Right kidney (tissue), 1 donor: ENCODE measurements around the gene FUCA1.
A peak's percentile ranks its signal among the peaks of the same experiment; 100 is the strongest.
"Not testable (repeated sequence)": the region's sequence is repeated elsewhere in the genome, so short reads cannot be mapped to it uniquely, and the experiment has no call there.

Experiments
- DNase-seq: peaks from one replicate; pipeline ENCODE4 v3.0.0-alpha.2; 2016

Gene FUCA1

DNA sequence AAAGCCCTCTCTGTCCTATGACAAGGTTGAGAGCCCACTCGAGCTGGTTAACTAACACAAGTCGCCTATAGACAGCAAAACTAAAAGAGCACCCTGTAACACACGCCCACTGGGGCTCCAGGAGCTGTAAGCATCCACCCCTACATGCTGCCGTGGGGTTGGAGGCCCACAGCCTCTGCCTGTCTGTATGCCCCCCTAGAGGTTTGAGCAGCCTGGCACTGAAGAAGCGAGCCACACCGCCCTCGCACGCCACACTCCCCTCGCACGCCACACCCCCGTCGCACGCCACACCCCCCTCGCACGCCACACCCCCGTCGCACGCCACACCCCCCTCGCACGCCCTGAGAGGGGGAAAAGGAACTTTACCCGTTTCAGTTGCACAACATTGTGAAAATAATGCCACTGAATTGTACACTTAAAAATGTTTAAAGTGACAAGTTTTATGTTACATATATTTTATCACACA is 29.7 kb downstream of the FUCA1 start:
- DNase-seq = peak; percentile 68

DNA sequence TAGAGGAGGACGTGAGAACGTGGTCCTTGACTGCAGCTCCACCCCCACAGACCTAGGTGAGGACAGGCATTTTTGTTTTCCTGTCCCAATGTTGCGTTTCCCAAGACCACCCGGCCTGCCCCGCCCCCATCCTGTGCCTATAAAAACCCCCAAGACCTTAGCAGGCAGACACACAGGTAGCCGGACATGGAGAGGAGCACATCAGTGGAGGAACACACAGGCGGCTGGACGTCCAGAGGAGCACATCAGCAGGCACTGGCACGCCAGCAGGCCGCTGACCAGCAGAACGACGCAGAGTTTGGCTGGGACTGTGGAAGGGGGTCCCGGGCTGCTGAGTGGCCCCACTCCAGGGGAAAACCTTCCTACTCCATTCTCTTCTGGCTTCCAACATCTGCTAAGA is 30.2 kb downstream of the FUCA1 start:
- no peak for DNase-seq

DNA sequence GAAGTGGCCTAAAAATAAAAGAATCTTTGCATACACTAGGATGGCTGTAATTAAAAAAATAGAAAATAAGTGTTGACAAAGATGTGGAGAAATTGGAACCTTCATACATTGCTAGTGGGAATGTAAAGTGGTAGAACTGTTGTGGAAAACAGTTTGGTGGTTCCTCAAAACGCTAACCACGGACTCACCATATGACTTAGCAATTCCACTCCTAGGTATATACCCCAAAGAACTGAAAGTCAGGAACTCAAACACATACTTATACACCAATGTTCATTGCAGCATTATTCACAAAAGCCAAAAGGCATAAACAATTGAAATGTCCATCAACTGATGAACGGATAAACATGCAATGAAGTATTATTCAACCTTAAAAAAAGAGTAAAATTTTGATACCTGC is 32.1 kb downstream of the FUCA1 start:
- no peak for DNase-seq

DNA sequence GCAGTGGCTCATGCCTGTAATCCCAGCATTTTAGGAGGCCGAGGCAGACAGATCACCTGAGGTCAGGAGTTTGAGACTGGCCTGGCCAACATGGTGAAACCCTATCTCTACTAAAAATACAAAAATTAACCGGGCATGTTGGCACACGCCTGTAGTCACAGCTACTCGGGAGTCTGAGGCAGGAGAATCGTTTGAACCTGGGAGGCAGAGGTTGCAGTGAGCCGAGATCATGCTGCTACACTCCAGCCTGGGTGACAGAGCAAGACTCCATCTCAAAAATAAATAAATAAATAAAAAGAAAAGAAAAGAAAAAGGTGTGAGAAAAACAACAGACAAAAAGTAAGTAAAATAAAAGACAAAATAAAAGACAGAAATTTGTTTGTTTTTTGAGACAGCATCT is 33.9 kb downstream of the FUCA1 start:
- not testable (repeated sequence) for DNase-seq

DNA sequence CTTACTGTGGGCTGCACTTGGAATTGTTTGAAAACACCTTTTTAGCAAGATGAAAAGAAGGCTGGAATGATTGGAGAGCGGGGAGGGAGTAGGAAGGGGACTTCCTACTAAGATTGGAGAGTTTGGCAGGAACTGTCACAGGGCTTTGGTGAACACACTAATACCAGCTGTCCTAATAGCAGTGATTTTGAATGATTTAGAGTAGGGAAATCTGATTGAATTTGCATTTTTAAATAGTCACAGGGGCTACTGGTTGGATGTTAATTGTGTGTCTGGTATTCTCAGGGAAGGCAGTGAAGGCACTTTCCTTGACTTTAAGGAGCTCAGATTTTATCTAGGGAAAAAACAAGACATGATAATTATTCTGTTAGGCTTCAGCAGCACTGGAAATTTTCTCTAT is 40.4 kb downstream of the FUCA1 start:
- DNase-seq = no peak

GRCh38 chr1:23826590-23826989 is 41.5 kb downstream of the FUCA1 start:
- DNase-seq = not testable (repeated sequence)

GRCh38 chr1:23825762-23826522 is 42.1 kb downstream of the FUCA1 start:
- DNase-seq = peak; percentile 30

- DNase-seq = peak; percentile 87
These were observed 42.9 kb downstream of the FUCA1 start, which contains the start of gene HMGCL for GRCh38 chr1:23825076-23825761. TSS of gene HMGCL (minus strand) at chr1:23825429. CDS start at chr1:23825415, 14 bp downstream.

DNA sequence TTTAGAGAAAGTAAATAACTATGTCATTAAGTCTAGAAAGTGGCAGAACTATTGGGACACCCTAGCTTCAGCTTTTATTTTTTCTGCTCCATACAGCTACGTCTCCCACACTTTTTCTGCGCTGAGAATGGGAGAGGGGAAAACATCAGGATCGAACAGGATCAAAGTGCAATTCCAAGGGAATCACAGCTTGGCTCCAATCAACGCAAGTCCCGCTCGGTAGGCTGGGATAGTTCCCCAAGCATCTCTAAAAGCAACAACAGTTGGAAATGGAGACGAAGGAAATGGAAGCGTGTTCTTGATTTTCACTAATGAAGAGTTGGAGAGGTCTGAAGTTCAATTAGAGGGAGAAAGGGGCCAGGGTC is 43.4 kb downstream of the FUCA1 start:
- DNase-seq = no peak

GRCh38 chr1:23823767-23824166 is 44.3 kb downstream of the FUCA1 start:
- DNase-seq = no peak

DNA sequence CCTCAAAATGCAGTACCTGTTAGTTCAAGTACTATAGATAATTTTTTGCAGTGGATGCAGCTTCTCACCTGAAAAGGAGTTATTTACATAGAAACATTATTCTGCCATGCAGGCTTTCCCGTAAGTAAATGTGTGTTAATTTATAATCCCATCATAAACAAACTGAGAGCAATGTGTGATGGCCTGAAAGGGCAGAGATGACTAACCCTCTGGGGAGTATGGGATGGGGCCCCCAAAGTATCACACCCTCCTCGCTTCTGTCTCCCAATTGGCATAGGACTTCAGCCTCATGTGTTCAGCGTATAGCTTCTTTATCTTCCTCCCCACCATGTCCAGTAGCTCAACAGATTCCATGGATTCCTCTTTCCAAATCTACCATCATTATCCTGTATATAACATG is 50.5 kb downstream of the FUCA1 start:
- DNase-seq = no peak

DNA sequence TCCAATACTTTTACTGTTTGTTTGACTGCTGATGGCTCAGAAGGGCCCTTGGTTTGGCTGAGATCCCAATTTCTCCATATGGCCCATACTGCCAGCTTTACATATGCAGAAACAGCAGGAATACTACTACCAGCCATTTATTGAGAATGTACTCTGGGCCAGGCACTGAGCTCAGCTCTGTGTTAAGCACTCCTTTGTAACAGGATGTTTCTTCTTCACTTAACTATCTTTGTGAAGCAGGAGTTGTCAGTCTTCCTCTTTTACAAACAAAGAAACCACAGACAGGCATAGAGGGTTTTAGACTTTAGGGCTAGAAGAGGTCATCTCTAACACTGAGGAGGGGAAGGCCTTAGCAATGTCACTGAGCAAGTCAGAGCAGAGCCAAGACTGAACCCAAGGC is 51.2 kb downstream of the FUCA1 start:
- DNase-seq = no peak

DNA sequence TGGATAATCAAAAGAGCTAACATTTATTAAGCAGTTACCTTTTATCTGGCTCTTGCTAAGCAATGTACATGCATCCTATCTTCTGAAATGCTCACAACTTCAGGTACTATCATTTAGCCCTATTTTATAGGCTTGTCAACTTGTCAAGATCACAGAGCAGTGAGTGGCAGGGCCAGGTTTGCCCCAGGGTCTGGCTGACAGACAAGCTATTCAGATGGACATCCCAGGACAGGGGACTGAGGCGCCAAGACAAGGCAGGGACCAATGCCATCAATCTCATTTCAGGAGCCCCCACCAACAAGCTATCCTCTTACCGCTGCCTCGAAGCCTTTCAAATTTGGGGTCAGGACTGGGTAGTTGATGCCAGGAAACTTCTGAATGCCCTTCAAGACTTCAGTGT is 51.7 kb downstream of the FUCA1 start:
- DNase-seq = no peak

- no peak for DNase-seq
These were observed 54.1 kb downstream of the FUCA1 start for GRCh38 chr1:23814016-23814415.

- no peak for DNase-seq
These were observed 57.1 kb downstream of the FUCA1 start for GRCh38 chr1:23810818-23811540.

GRCh38 chr1:23809751-23810171 is 58.3 kb downstream of the FUCA1 start:
- no peak for DNase-seq

DNA sequence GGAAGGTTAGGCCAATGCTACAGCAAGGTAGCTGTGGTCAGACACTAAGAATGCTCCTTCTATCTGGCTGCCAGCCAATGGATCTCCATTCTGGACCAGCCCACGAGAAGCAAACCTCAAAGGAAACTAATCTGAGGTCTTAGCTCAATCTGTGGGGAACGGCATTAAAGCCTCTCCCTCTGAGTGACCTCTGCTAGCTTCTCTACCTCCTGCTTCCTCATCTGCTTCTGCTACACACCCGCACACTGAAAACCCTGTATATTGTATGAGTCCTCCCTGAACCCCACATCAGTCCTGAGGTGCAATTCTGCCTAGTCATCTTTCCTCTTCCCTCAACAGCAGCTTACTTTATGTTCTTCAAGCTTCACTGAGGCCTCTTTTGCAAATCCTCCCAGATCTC is 60.6 kb downstream of the FUCA1 start:
- DNase-seq = no peak

DNA sequence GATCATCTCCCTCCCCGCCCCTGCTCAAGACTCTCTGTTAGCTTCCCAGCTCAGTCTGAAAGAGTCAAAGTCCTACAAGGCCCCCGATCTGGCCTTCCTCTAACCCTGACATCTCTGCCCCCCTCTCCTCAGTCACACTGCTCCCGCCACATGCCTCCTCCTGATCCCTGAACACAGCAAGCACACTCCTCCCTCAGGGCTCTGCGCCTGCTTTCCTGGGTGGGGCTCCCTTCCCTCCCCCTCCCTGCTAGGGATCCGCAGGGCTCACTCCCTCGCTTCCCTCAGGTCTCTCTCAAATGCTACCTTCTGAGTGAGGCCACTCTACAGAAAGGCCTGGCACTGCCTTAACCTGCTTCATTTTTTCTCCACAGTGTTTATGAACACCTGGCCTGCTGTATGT is 61.8 kb downstream of the FUCA1 start:
- DNase-seq = no peak

- no peak for DNase-seq
These were observed 63.1 kb downstream of the FUCA1 start for GRCh38 chr1:23805025-23805424.

GRCh38 chr1:23804183-23804835 is 63.8 kb downstream of the FUCA1 start:
- DNase-seq = no peak

DNA sequence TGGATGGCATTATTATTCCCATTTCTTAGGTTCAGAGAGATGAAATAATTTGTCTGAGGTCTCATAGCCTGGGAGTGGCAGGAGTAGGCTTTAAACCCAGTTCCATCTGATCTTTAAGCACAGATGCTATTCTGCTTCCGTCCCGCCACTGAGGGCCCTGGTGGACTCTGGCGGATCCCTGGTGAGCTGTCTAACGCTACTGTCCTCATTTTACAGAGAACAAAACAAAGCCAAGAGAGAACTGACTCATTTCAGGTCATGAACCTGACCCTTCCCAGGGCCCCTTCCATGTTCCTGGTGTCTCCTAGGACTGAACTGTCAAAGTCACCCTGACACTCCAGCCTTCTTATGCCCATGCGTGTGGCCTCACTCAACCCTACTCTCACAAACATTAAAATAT is 64.4 kb downstream of the FUCA1 start:
- DNase-seq = no peak

DNA sequence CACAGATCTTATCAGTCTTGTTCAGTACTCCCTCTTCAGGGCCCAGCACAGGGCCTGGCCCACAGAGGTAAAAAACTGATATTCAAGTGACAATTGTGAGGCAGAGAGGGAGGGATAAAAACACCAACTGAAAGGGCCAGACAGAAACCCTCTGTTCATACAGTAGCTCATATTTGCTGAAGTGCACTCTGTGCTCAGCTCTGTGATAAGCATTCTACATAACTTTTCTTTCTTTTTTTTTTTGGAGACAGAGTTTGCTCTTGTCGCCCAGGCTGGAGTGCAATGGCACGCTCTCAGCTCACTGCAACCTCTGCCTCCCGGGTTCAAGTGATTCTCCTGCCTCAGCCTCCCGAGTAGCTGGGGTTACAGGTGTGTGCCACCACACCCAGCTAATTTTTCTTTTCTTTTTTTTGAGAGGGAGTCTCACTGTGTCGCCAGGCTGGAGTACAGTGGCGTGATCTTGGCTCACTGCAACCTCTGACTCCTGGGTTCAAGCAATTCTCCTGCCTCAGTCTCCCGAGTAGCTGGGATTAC is 65.2 kb downstream of the FUCA1 start:
- not testable (repeated sequence) for DNase-seq
